HEK293 (cell line): ENCODE results near the gene ACVRL1.

Experiments used
- ZNF138 ChIP-seq: fragments of 450-650 bp; formaldehyde crosslinking; IDR thresholded peaks from 2 replicates; pipeline ENCODE4 v1.5.1; 2016; ENCODE audit warnings: missing biosample characterization, missing genetic modification characterization, borderline replicate concordance
- TF ChIP-seq, protein P1 (sequence below): fragments of 450-650 bp; formaldehyde crosslinking; IDR thresholded peaks from 2 replicates; pipeline ENCODE4 v1.5.1; 2016; ENCODE audit warnings: missing biosample characterization, missing genetic modification characterization, low read depth

DNA sequence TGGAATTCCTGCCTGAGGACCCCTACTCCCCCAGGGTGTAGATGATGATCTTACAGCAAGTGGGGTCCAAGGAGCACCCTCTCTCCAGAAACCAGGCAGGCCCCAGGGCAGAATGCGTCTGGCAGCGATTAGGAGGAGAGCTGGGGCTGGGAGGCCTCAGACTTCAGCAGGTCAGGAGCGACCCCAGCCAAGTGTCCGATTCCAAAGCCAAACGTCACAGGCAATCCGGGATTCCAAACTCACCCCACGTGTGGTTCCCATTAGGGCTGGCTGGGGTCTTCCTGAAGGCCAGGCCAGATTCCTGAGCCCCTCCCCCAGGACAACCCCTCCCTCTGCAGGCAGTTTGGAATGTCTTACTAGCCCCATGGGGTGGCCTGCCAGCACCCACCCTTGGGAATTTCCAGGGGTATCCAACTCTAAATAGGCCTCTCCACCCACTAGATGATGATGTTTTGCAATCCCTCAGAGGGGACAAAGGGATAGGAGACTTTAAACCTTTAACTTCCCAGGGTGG is 41.5 kb upstream of the ACVRL1 start:
- TF ChIP-seq ZNF138 = no peak
- TF ChIP-seq, protein P1, sequence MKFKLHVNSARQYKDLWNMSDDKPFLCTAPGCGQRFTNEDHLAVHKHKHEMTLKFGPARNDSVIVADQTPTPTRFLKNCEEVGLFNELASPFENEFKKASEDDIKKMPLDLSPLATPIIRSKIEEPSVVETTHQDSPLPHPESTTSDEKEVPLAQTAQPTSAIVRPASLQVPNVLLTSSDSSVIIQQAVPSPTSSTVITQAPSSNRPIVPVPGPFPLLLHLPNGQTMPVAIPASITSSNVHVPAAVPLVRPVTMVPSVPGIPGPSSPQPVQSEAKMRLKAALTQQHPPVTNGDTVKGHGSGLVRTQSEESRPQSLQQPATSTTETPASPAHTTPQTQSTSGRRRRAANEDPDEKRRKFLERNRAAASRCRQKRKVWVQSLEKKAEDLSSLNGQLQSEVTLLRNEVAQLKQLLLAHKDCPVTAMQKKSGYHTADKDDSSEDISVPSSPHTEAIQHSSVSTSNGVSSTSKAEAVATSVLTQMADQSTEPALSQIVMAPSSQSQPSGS = no peak
